Activated CD4-positive, alpha-beta T cell treated with anti-CD3 and anti-CD28 coated beads, Interleukin-2, amount 10 ng/mL, durations not matched to agents 24 days and 14 days (primary cell): Measurements from ENCODE around the gene DHX15. TPM values are rescaled to one million over a fixed set of nuclear protein-coding genes. Genes with fewer than 3 reads are reported as not detected.
A peak's percentile ranks its signal among the peaks of the same experiment; 100 is the strongest.

Experiments
- DNase-seq: peaks from one replicate; pipeline ENCODE4 v3.0.0; 2022
- H3K27ac Mint-ChIP-seq: one replicate; pipeline ENCODE4 v1.8.0; 2022; ENCODE audit warnings: mild to moderate bottlenecking, mixed read lengths
- H3K27me3 Mint-ChIP-seq: one replicate; pipeline ENCODE4 v1.8.0; 2022; ENCODE audit warnings: mixed read lengths
- H3K36me3 Mint-ChIP-seq: one replicate; pipeline ENCODE4 v1.8.0; 2022; ENCODE audit warnings: low read depth, mild to moderate bottlenecking, mixed read lengths
- H3K4me1 Mint-ChIP-seq: one replicate; pipeline ENCODE4 v1.8.0; 2021; ENCODE audit warnings: mixed read lengths
- H3K4me3 Mint-ChIP-seq: one replicate; pipeline ENCODE4 v1.8.0; 2022; ENCODE audit warnings: mild to moderate bottlenecking, moderate library complexity, mixed read lengths
- H3K9me3 Mint-ChIP-seq: one replicate; pipeline ENCODE4 v1.8.0; 2021; ENCODE audit warnings: mixed read lengths
- intact Hi-C: fragments of 100-400 bp; cut with micrococcal nuclease; formaldehyde crosslinking; loops from one replicate; pipeline ENCODE4 v1.15.1; 2023
- total RNA-seq: library from RNA; stranded (reverse); gene quantifications from 2 replicates; pipeline ENCODE4 v1.2.3, GENCODE V29; 2022

DHX15 gene
- 263 and 265 TPM in 2 replicates for total RNA-seq

DNA sequence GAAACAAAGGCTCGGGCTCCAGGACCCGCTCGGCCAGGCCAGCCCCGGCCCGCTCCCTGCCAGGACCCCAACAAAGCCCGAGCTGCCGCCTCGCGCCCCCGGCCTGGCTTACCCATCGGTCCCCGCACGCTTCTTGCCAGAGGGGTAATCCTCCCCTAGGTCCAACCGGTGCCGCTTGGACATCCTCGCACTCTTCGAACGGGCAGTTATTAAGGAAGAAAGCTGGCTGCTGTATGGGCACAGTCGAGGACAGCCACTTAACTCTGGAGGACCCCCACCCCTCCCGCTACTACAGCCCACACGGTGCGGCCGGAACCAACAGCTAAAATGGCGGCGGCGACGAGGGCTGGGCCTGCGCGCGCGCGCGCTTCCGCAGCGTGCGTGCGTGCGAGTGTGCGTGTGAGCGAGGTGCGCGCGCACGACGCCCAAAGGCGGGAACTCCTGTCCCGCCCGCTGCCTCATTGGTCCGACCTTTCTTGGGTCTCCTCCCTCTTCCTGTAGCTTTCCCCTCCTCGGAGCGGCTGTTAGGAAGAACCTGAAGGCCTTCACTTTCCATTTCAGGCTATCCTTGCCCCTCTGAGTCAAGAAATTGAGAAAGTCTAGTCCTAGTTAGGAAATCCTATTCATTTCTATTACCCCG, at the start of gene DHX15:
Gene DHX15 (minus strand): TSS at position 344 of the 640 bp plus-strand sequence. CDS start 161 bp downstream, at position 183.
- Mint-ChIP-seq H3K27me3 (no peaks in the 10 kb centered on the region), H3K4me1 (peaks cover 30% of the 10 kb centered on the region), H3K36me3 (peaks cover 37% of the 10 kb centered on the region), H3K4me3 (peak within 1 kb of the TSS; percentile 95), H3K9me3 (no peaks in the 10 kb centered on the region), H3K27ac (peak within 1 kb of the TSS; percentile 97)
- intact Hi-C loops = loop anchor here (1.0 to 5.0 kb wide), 8 partner anchors 14 to 793 kb away; partner anchors contain the start of genes ANAPC4, SEPSECS and ZCCHC4
- DNase-seq = peak; percentile 97

- Mint-ChIP-seq H3K27ac (no peak overlapping the region), H3K27me3 (peaks cover 5% of the 10 kb centered on the region), H3K4me1 (no peaks in the 10 kb centered on the region), H3K4me3 (no peak overlapping the region), H3K9me3 (no peaks in the 10 kb centered on the region), H3K36me3 (no peaks in the 10 kb centered on the region)
- intact Hi-C loops = no loop called here
- DNase-seq = no peak
Observed at GRCh38 chr4:24632011-24632410, 47.7 kb upstream of the DHX15 start.

GRCh38 chr4:24630937-24631336, 46.6 kb upstream of the DHX15 start:
- no peak overlapping the region for H3K27ac Mint-ChIP-seq
- no peak for DNase-seq
- intact Hi-C loops = no loop called here
- H3K9me3 Mint-ChIP-seq = no peaks in the 10 kb centered on the region
- no peaks in the 10 kb centered on the region for H3K36me3 Mint-ChIP-seq
- H3K4me1 Mint-ChIP-seq = no peaks in the 10 kb centered on the region
- no peak overlapping the region for H3K4me3 Mint-ChIP-seq
- peaks cover 5% of the 10 kb centered on the region for H3K27me3 Mint-ChIP-seq

GRCh38 chr4:24625091-24625490, 40.7 kb upstream of the DHX15 start:
- no peak for DNase-seq
- Mint-ChIP-seq H3K27me3 (peaks cover 20% of the 10 kb centered on the region), H3K36me3 (no peaks in the 10 kb centered on the region), H3K4me1 (no peaks in the 10 kb centered on the region), H3K9me3 (peaks cover 8% of the 10 kb centered on the region), H3K27ac (no peak overlapping the region), H3K4me3 (no peak overlapping the region)
- intact Hi-C loops = no loop called here

DNA sequence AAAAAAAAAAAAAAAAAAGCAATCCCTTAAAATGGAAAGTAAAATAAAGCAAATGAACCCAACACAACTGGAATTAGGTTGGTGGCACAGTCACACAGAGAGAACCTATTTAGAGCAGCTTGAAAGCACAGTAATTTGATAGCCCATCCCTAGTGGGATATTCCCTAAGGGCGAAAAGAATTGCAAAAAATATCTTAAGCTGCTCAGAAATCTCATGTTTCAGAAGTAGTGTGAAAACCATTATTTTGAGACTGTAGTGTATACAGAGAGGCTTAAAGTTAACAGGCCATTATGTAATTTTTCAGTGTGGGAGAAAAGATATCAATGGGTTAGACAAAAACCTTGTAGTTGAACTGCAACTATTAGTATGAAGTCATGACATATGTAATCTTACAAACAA, 40.0 kb upstream of the DHX15 start:
- Mint-ChIP-seq H3K27me3 (peaks cover 20% of the 10 kb centered on the region), H3K9me3 (peaks cover 8% of the 10 kb centered on the region), H3K27ac (no peak overlapping the region), H3K4me1 (no peaks in the 10 kb centered on the region), H3K36me3 (no peaks in the 10 kb centered on the region), H3K4me3 (no peak overlapping the region)
- intact Hi-C loops = no loop called here
- DNase-seq = no peak

- no peak for DNase-seq
- Mint-ChIP-seq H3K27me3 (peaks cover 18% of the 10 kb centered on the region), H3K4me3 (no peak overlapping the region), H3K36me3 (no peaks in the 10 kb centered on the region), H3K4me1 (no peaks in the 10 kb centered on the region), H3K9me3 (peaks cover 8% of the 10 kb centered on the region), H3K27ac (no peak overlapping the region)
- intact Hi-C loops = no loop called here
Observed at GRCh38 chr4:24622146-24622834, 37.9 kb upstream of the DHX15 start.

DNA sequence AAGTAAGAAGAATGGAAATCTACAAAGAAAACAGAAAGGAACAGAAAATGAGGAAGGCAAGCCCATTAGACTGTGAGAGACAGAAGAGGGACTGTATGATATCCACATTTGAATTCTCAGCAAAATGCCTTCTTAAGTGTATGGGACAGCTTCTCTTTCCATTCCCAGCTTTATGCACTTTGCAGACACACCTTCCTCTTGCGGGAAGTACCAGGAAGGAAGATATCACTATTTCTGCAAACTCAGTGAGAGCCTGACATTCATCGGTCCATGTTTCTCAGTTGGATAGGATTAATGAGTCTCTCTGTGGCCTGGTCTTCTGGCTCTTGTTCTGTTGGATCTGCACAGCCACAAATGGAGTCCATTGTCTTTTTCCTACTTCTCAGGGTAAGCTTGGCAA, 31.6 kb upstream of the DHX15 start:
- H3K36me3 Mint-ChIP-seq = no peaks in the 10 kb centered on the region
- H3K27ac Mint-ChIP-seq = no peak overlapping the region
- no peak overlapping the region for H3K4me3 Mint-ChIP-seq
- no peaks in the 10 kb centered on the region for H3K4me1 Mint-ChIP-seq
- peaks cover 3% of the 10 kb centered on the region for H3K27me3 Mint-ChIP-seq
- peaks cover 6% of the 10 kb centered on the region for H3K9me3 Mint-ChIP-seq
- no peak for DNase-seq
- intact Hi-C loops = no loop called here

- H3K27me3 Mint-ChIP-seq = no peaks in the 10 kb centered on the region
- H3K4me3 Mint-ChIP-seq = no peak overlapping the region
- intact Hi-C loops = no loop called here
- H3K27ac Mint-ChIP-seq = no peak overlapping the region
- no peak for DNase-seq
- no peaks in the 10 kb centered on the region for H3K36me3 Mint-ChIP-seq
- peaks cover 3% of the 10 kb centered on the region for H3K9me3 Mint-ChIP-seq
- H3K4me1 Mint-ChIP-seq = no peaks in the 10 kb centered on the region
Observed at GRCh38 chr4:24614881-24615280, 30.5 kb upstream of the DHX15 start.

DNA sequence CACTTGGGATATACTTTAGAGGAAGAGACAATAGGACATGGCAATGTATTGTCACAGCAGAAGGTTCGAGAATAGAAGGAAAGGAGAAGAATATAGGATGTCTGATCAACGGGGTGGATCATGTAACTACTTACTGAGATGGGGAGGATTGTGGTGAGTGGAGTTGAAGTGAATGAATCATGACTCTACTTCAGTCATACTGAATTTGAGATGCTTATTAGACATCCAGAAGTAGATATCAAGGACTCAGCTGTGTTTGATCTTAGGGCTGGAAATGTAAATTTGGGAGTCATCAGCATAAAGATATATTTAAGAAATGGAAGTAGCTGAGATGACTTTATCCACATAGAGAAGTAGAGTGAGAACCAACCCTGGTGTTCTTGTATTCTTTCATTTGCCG, 29.1 kb upstream of the DHX15 start:
- no peak for DNase-seq
- Mint-ChIP-seq H3K36me3 (no peaks in the 10 kb centered on the region), H3K4me3 (no peak overlapping the region), H3K9me3 (peaks cover 10% of the 10 kb centered on the region), H3K27ac (no peak overlapping the region), H3K4me1 (no peaks in the 10 kb centered on the region), H3K27me3 (peaks cover 2% of the 10 kb centered on the region)
- intact Hi-C loops = no loop called here

GRCh38 chr4:24611575-24611974, 27.2 kb upstream of the DHX15 start:
- Mint-ChIP-seq H3K27ac (no peak overlapping the region), H3K9me3 (peaks cover 10% of the 10 kb centered on the region), H3K27me3 (peaks cover 2% of the 10 kb centered on the region), H3K36me3 (no peaks in the 10 kb centered on the region), H3K4me1 (no peaks in the 10 kb centered on the region), H3K4me3 (no peak overlapping the region)
- intact Hi-C loops = no loop called here
- DNase-seq = no peak

DNA sequence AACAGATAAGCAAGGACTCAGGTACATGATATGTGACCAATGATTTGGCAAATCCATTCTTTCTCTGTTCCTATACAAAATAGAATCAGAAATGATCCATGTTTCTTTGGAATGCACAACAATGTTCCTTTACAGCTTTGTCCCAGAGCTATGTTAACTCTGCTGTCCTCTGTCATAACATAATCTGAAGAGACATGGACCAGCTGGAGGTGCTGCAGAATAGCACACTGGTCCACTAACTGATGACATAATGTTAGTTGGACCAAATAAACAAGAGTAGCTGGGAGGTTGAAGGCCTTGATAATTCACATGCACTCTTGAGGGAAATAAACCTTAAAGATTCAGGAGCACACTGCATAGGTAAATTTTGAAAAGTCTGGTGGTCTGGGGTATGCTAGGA, 23.0 kb upstream of the DHX15 start:
- Mint-ChIP-seq H3K4me3 (no peak overlapping the region), H3K27me3 (peaks cover 13% of the 10 kb centered on the region), H3K9me3 (peaks cover 7% of the 10 kb centered on the region), H3K27ac (no peak overlapping the region), H3K4me1 (peaks cover 3% of the 10 kb centered on the region), H3K36me3 (no peaks in the 10 kb centered on the region)
- intact Hi-C loops = no loop called here
- DNase-seq = no peak

DNA sequence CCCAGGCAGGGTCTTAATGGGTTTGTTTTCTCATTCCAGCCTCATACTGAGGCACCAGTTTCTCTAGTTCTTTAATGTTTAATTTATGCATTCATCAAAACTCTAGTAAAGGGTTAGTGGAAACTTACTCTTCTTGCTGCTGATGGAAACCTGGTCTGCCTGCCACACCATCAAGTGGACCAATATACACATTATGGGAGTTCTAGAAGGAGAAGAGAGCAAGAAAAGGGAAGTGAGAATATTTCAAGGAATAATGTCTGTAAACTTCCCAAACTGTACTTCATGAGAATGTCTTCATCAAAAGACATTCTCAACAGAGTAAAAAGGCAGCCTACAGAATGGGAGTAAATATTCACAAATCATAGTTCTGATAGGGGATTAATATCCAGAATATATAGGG, 20.9 kb upstream of the DHX15 start:
- Mint-ChIP-seq H3K27me3 (peaks cover 15% of the 10 kb centered on the region), H3K27ac (no peak overlapping the region), H3K36me3 (no peaks in the 10 kb centered on the region), H3K4me1 (peaks cover 3% of the 10 kb centered on the region), H3K4me3 (no peak overlapping the region), H3K9me3 (peaks cover 7% of the 10 kb centered on the region)
- intact Hi-C loops = no loop called here
- DNase-seq = no peak

GRCh38 chr4:24604558-24605214, 20.3 kb upstream of the DHX15 start:
- peaks cover 7% of the 10 kb centered on the region for H3K9me3 Mint-ChIP-seq
- H3K36me3 Mint-ChIP-seq = no peaks in the 10 kb centered on the region
- DNase-seq = no peak
- H3K4me1 Mint-ChIP-seq = peaks cover 3% of the 10 kb centered on the region
- H3K4me3 Mint-ChIP-seq = no peak overlapping the region
- intact Hi-C loops = no loop called here
- H3K27ac Mint-ChIP-seq = no peak overlapping the region
- H3K27me3 Mint-ChIP-seq = peaks cover 16% of the 10 kb centered on the region

- intact Hi-C loops = no loop called here
- Mint-ChIP-seq H3K4me1 (peaks cover 3% of the 10 kb centered on the region), H3K36me3 (no peaks in the 10 kb centered on the region), H3K27ac (no peak overlapping the region), H3K9me3 (no peaks in the 10 kb centered on the region), H3K27me3 (peaks cover 15% of the 10 kb centered on the region), H3K4me3 (no peak overlapping the region)
- DNase-seq = no peak
Observed at GRCh38 chr4:24603343-24603742, 19.0 kb upstream of the DHX15 start.
